ENCODE results near the gene RNF41. TPM values are rescaled to one million over a fixed set of nuclear protein-coding genes. Genes with fewer than 3 reads are reported as not detected.

RNF41 gene
- total and polyA plus RNA-seq, 2 of the 13 experiments (the other 11 are each of a cell fraction or from before 2014, with no cell fraction given), result 27.1 to 39.4 TPM

- TF ChIP-seq ZNF496 (CRISPR knock-in tag; IDR thresholded peaks at IDR 0.05; ENCODE audit: insufficient replicate concordance) (no peak), CEBPZ (IDR thresholded peaks at IDR 0.05; ENCODE audit: low read length) (no peak), ZNF530 (CRISPR knock-in tag; IDR thresholded peaks at IDR 0.05; ENCODE audit: low read depth) (no peak), ZNF552 (CRISPR knock-in tag; IDR thresholded peaks at IDR 0.05; ENCODE audit: borderline replicate concordance) (no peak), KLF11 (CRISPR knock-in tag; IDR thresholded peaks at IDR 0.05) (no peak), ZZZ3 (CRISPR knock-in tag; IDR thresholded peaks at IDR 0.05; ENCODE audit: borderline replicate concordance) (no peak), ZNF382 (CRISPR knock-in tag; IDR thresholded peaks at IDR 0.05; ENCODE audit: borderline replicate concordance) (no peak), ZNF224 (CRISPR knock-in tag; IDR thresholded peaks at IDR 0.05) (no peak), ZNF30 (CRISPR knock-in tag; IDR thresholded peaks at IDR 0.05) (no peak), BHLHE40 (IDR thresholded peaks at IDR 0.05; ENCODE audit: low read length) (no peak), HOXA5 (CRISPR knock-in tag; IDR thresholded peaks at IDR 0.05) (0 out of 2 replicates have a peak, but pooled peaks have one; percentile 52), NFIB (CRISPR knock-in tag; IDR thresholded peaks at IDR 0.05; ENCODE audit: borderline replicate concordance) (no peak), SOX5 (CRISPR knock-in tag; IDR thresholded peaks at IDR 0.05; ENCODE audit: borderline replicate concordance) (no peak), ZSCAN5A (CRISPR knock-in tag; IDR thresholded peaks at IDR 0.05; ENCODE audit: borderline replicate concordance) (no peak), ZNF792 (CRISPR knock-in tag; IDR thresholded peaks at IDR 0.05) (no peak), ZMAT3 (CRISPR knock-in tag; conservative IDR thresholded peaks at IDR 0.05) (0 out of 2 replicates have a peak, but pooled peaks have one; percentile 57), GFI1 (CRISPR knock-in tag; IDR thresholded peaks at IDR 0.05; ENCODE audit: borderline replicate concordance) (no peak; the same call in 1 of the 2 replicates), STAT5B (CRISPR knock-in tag; IDR thresholded peaks at IDR 0.05) (no peak), GATAD2A (CRISPR knock-in tag; IDR thresholded peaks at IDR 0.05) (no peak), YY1 (IDR thresholded peaks at IDR 0.05; ENCODE audit: insufficient read depth, insufficient replicate concordance, low read depth, low read length) (peak; percentile 69)
- TF ChIP-seq, protein P1, sequence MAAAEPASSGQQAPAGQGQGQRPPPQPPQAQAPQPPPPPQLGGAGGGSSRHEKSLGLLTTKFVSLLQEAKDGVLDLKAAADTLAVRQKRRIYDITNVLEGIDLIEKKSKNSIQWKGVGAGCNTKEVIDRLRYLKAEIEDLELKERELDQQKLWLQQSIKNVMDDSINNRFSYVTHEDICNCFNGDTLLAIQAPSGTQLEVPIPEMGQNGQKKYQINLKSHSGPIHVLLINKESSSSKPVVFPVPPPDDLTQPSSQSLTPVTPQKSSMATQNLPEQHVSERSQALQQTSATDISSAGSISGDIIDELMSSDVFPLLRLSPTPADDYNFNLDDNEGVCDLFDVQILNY (CRISPR knock-in tag; conservative IDR thresholded peaks at IDR 0.05), result no peak
- TF ChIP-seq, protein P2, sequence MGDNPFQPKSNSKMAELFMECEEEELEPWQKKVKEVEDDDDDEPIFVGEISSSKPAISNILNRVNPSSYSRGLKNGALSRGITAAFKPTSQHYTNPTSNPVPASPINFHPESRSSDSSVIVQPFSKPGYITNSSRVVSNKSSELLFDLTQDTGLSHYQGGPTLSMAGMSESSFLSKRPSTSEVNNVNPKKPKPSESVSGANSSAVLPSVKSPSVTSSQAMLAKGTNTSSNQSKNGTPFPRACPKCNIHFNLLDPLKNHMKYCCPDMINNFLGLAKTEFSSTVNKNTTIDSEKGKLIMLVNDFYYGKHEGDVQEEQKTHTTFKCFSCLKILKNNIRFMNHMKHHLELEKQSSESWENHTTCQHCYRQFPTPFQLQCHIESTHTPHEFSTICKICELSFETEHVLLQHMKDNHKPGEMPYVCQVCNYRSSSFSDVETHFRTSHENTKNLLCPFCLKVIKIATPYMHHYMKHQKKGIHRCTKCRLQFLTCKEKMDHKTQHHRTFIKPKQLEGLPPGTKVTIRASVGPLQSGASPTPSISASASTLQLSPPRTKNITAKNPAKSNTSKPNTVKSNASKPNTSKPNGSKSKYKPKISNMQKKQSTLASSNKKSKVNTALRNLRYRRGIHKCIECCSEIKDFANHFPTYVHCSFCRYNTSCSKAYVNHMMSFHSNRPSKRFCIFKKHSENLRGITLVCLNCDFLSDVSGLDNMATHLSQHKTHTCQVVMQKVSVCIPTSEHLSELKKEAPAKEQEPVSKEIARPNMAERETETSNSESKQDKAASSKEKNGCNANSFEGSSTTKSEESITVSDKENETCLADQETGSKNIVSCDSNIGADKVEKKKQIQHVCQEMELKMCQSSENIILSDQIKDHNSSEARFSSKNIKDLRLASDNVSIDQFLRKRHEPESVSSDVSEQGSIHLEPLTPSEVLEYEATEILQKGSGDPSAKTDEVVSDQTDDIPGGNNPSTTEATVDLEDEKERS (CRISPR knock-in tag; IDR thresholded peaks at IDR 0.05), result no peak
These were observed 36.5 kb upstream of the RNF41 start, which contains the start of gene ANKRD52 (continued) for GRCh38 chr12:56258068-56258819.

All from HepG2 (cell line).